ENCODE results near the gene IGFBP5. TPM values are rescaled to one million over a fixed set of nuclear protein-coding genes. Genes with fewer than 3 reads are reported as not detected.
A peak's percentile ranks its signal among the peaks of the same experiment; 100 is the strongest.

IGFBP5 gene
- total RNA-seq, 4 donors from 2014 or later, result 480 to 2,812 (median 618) TPM

DNA sequence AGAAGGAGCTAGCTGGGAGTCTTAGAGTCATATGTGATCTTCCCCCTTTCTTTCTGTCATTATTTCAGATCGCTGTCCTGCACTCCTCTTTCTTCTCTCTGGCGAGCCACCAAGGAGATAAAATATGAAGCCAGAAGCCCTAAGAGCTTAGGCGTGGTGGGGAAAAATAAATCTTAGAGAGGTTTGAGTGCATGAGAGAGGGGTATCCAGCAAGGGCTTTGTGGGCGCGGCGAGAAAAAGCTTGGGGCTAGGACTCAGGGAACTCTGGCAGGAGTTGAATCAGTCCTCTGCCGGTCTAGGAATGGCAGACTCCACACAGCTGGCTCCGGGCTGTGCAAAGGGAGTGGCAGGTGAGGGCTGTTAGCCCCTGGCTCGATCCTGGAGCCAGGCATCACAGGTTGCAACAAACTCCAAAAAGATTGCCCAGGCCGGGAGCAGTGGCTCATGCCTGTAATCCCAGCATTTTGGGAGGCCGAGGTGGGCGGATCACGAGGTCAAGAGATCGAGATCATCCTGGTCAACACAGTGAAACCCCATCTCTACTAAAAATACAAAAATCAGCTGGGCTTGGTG, 20.1 kb upstream of the IGFBP5 start:
- H3K4me3 ChIP-seq, result no peak overlapping the region
- H3K36me3 ChIP-seq, result no peaks in the 10 kb centered on the region
- peak overlapping the region; percentile 66 to 88 for H3K27ac ChIP-seq
- H3K27me3 ChIP-seq, result no peaks in the 10 kb centered on the region
- H3K9me3 ChIP-seq, result no peaks in the 10 kb centered on the region
- H3K4me1 ChIP-seq, result peaks cover 13 to 16% of the 10 kb centered on the region in 2 donors
- intact Hi-C loops (cut with DNase I; ENCODE audit: low total_unique reads), result no loop called here
- peak; percentile 44 to 54 for DNase-seq
- no peak for TF ChIP-seq POLR2A (IDR thresholded peaks at IDR 0.05)
- TF ChIP-seq, protein P1, sequence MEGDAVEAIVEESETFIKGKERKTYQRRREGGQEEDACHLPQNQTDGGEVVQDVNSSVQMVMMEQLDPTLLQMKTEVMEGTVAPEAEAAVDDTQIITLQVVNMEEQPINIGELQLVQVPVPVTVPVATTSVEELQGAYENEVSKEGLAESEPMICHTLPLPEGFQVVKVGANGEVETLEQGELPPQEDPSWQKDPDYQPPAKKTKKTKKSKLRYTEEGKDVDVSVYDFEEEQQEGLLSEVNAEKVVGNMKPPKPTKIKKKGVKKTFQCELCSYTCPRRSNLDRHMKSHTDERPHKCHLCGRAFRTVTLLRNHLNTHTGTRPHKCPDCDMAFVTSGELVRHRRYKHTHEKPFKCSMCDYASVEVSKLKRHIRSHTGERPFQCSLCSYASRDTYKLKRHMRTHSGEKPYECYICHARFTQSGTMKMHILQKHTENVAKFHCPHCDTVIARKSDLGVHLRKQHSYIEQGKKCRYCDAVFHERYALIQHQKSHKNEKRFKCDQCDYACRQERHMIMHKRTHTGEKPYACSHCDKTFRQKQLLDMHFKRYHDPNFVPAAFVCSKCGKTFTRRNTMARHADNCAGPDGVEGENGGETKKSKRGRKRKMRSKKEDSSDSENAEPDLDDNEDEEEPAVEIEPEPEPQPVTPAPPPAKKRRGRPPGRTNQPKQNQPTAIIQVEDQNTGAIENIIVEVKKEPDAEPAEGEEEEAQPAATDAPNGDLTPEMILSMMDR (IDR thresholded peaks at IDR 0.05), result no peak

DNA sequence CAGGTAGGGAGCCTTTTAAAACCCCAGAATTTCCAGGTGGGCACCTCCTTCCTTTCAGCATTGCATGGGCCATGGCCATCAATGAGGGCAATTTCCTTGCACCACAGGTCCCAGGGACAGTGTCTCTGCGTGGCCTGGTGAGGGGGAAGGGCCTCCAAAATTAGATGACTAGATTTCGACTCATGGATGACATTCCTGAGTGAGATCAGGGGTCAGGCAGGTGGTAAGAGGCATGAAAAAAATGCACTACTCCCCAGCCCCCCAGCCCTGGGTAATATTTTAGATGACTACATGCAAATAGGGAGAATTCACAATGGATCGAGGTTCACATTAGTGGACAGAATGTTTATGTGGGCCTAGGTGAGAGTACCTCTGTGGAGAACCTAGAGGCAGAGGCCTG, 19.0 kb upstream of the IGFBP5 start:
- no peaks in the 10 kb centered on the region for H3K36me3 ChIP-seq
- no peak for DNase-seq
- no peak overlapping the region for H3K4me3 ChIP-seq
- H3K4me1 ChIP-seq, result peaks cover 16 to 19% of the 10 kb centered on the region in 2 donors
- peak overlapping the region; percentile 66 to 88 for H3K27ac ChIP-seq
- no peaks in the 10 kb centered on the region for H3K9me3 ChIP-seq
- intact Hi-C loops (cut with DNase I; ENCODE audit: low total_unique reads), result no loop called here
- TF ChIP-seq, protein P1 (IDR thresholded peaks at IDR 0.05), result no peak
- TF ChIP-seq POLR2A (IDR thresholded peaks at IDR 0.05), result no peak
- no peaks in the 10 kb centered on the region for H3K27me3 ChIP-seq

DNA sequence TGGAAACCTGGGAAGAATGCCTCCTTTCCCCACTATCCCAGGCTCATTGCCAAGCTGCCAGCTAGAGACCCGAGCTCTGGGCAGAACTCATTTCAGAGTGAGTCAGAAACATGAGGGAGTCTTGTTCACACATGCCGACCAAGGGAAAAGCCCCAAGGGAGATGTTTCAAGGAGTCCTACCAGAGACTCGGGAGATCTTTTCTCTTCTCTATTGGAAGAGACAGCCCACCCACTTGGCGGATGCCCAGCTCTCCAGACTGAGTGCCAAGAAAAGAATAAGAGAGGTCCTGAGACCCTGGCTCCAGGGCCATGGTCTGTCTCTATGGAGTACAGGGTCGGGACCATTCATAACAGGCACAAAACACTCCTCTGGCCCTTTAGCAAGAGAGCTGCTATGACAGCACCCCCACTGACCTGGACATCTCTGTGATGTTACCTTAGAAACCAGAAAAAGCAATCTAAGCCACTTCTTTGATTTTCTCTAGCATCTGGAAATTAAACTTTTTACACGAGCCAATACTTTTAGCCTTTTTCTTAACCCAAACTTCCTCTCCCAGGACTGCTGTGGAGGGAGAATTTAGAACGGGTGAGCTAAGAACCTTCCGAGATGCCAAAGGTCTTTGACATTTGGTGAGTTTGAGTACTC, 18.5 kb upstream of the IGFBP5 start:
- no peak overlapping the region for H3K4me3 ChIP-seq
- peaks cover 16 to 19% of the 10 kb centered on the region in 2 donors for H3K4me1 ChIP-seq
- no peaks in the 10 kb centered on the region for H3K27me3 ChIP-seq
- no peaks in the 10 kb centered on the region for H3K9me3 ChIP-seq
- peak; percentile 78 for DNase-seq
- peak overlapping the region; percentile 66 to 88 for H3K27ac ChIP-seq
- no peaks in the 10 kb centered on the region for H3K36me3 ChIP-seq
- intact Hi-C loops (cut with DNase I; ENCODE audit: low total_unique reads), result no loop called here
- no peak for TF ChIP-seq POLR2A (IDR thresholded peaks at IDR 0.05)
- TF ChIP-seq, protein P1 (IDR thresholded peaks at IDR 0.05), result no peak

DNA sequence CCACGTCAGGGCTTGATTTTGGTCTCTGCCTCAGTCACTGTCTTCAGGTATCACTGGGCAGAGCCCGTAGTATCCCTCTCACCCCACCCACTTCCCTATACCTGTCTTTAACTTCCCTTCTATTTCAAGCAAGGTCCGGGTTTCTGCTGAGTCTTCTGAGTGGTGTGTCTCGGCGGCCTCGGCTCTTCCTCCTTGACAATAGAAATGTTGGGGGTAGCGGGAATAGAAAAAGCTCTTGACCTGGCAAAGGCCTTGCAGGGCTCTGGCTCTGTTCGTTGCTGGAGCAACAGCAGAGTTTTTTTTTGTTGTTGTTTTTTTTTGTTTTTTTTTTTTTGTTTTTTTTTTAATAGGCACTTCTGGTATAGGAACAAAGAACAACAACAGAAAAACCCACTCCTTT, 16.0 kb upstream of the IGFBP5 start:
- H3K27ac ChIP-seq, result peak overlapping the region; percentile 74 to 88
- TF ChIP-seq, protein P1 (IDR thresholded peaks at IDR 0.05), result no peak
- TF ChIP-seq POLR2A (IDR thresholded peaks at IDR 0.05), result no peak
- peaks cover 16 to 19% of the 10 kb centered on the region in 2 donors for H3K4me1 ChIP-seq
- peak in 1 of 2 donors; percentile 21 for DNase-seq
- no peaks in the 10 kb centered on the region for H3K9me3 ChIP-seq
- no peaks in the 10 kb centered on the region for H3K27me3 ChIP-seq
- H3K4me3 ChIP-seq, result no peak overlapping the region
- H3K36me3 ChIP-seq, result no peaks in the 10 kb centered on the region
- intact Hi-C loops (cut with DNase I; ENCODE audit: low total_unique reads), result no loop called here

DNA sequence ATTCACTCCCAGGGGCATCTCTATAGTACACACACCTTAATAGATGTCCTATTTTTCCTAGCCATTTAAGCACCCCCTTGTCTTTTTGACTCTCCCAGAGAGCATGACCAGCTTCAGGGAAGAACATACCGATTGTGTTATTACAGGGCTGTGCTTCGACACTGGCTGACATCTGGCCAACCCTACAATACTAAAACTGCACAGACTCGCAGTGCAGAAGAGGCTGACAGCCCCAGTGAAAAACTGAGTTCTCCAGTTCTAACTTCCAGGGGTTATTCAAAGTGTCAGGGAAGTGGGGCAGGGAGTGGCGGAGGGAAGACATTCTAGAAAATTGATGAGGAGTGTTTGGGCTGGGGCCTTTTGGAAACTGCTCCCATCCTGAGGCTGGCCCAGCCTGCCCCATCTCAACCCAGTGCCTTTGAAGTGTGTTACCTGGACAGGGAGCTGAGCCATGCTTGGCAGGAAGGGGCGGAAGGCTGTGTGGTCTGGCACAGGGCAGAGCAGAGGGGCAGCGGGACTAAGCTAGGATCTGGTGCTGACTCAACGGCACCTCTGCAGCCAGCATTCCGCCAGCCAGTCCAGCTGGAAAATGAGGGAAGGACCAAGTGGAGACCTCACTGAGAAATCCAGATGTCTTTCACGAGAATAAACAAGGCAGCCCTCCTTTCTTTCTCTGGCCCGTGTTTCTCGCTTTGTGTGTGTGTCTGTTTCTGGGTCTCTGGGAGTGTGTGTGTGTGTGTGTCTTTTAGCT, 15.4 kb upstream of the IGFBP5 start:
- Histone ChIP-seq H3K27ac (peak overlapping the region; percentile 74 to 88), H3K4me1 (peaks cover 16 to 19% of the 10 kb centered on the region in 2 donors), H3K9me3 (no peaks in the 10 kb centered on the region), H3K4me3 (no peak overlapping the region), H3K36me3 (no peaks in the 10 kb centered on the region), H3K27me3 (no peaks in the 10 kb centered on the region)
- DNase-seq, result peak; percentile 69 to 72
- TF ChIP-seq, protein P1 (IDR thresholded peaks at IDR 0.05), result no peak
- TF ChIP-seq POLR2A (IDR thresholded peaks at IDR 0.05), result no peak
- intact Hi-C loops (cut with DNase I; ENCODE audit: low total_unique reads), result no loop called here
